Heart left ventricle (tissue), 16 donors: Measurements from ENCODE around the gene IRX2. TPM values are rescaled to one million over a fixed set of nuclear protein-coding genes. Genes with fewer than 3 reads are reported as not detected.

Experiments
- ATAC-seq, 4 donors: fragments of 200-7000 bp; cut with Tn5 transposase; one replicate each; pipeline ENCODE4 v1.9.1; 2020 to 2022; ENCODE audit warnings: moderate library complexity in 4 of 4, mild to moderate bottlenecking in 3 of 4, moderate number of reproducible peaks in 1 of 4
- DNase-seq, 5 donors: peaks; one replicate each; pipeline ENCODE4 v3.0.0-alpha.2; 2020
- H3K27ac ChIP-seq, 12 donors: fragments of 200-600 bp; sonication (generic) in 4 of 12; one replicate each; pipeline versions ENCODE4 v1.5.0 to v1.8.0; 2016 to 2022; ENCODE audit warnings: mild to moderate bottlenecking in 2 of 12
- H3K27me3 ChIP-seq, 9 donors: fragments of 200-600 bp; sonication (generic) in 2 of 9; one replicate each; pipeline versions ENCODE4 v1.5.1 to v1.8.0; 2016 to 2022; ENCODE audit warnings: mild to moderate bottlenecking in 3 of 9
- H3K36me3 ChIP-seq, 9 donors: fragments of 200-600 bp; sonication (generic) in 2 of 9; one replicate each; pipeline versions ENCODE4 v1.5.0 to v1.8.0; 2018 to 2022; ENCODE audit warnings: mild to moderate bottlenecking in 2 of 9
- H3K4me1 ChIP-seq, 12 donors: fragments of 200-600 bp; sonication (generic) in 4 of 12; one replicate each; pipeline versions ENCODE4 v1.5.0 to v1.8.0; 2016 to 2022; ENCODE audit warnings: mild to moderate bottlenecking in 3 of 12
- H3K4me3 ChIP-seq, 12 donors: fragments of 200-600 bp; sonication (generic) in 4 of 12; one replicate each; pipeline versions ENCODE4 v1.5.0 to v1.8.0; 2017 to 2022; ENCODE audit warnings: mild to moderate bottlenecking in 9 of 12, moderate library complexity in 4 of 12
- H3K9me3 ChIP-seq, 12 donors: fragments of 200-600 bp; sonication (generic) in 4 of 12; one replicate each; pipeline versions ENCODE4 v1.5.0 to v1.8.0; 2016 to 2022; ENCODE audit warnings: mild to moderate bottlenecking in 1 of 12
- CTCF ChIP-seq, 12 donors: fragments of 200-600 bp; sonication (generic) in 4 of 12; IDR thresholded peaks; one replicate each; pipeline versions ENCODE4 v1.5.0 to v1.8.0; 2018 to 2022; ENCODE audit warnings: antibody characterized with exemption in 12 of 12, mild to moderate bottlenecking in 5 of 12
- POLR2A ChIP-seq, 2 donors: fragments of 450-650 bp; IDR thresholded peaks; one replicate each; pipeline ENCODE4 v1.6.1; 2017; ENCODE audit warnings: antibody characterized with exemption in 2 of 2, mild to moderate bottlenecking in 2 of 2, moderate library complexity in 2 of 2
- WGBS, 4 donors: extraction: QIAGEN DNeasy Blood & Tissue Kit in 2 of 4; methylation state at CpG; one replicate each; pipeline versions ENCODE4 v1.1.5 to v1.1.7; 2013 to 2018; 5-methylcytosine and 5-hydroxymethylcytosine counted together
- intact Hi-C, 10 donors: fragments of 100-400 bp; cut with DNase I; formaldehyde crosslinking; loops; one replicate each; pipeline versions ENCODE4 v1.11.1 to v1.14.2; 2022
- polyA plus RNA-seq, 2 donors: library from polyadenylated mRNA; stranded (reverse); fragments of 200-250 nt; gene quantifications; one replicate each; pipeline ENCODE4 v1.2.3, GENCODE V29; 2013
- total RNA-seq, 9 donors: library from RNA; depleted of rRNA in 2 of 9; stranded (reverse); fragments of >200 nt in 2 of 9; fragmentation: NEBNext Ultra II Directional in 3 of 9; extraction: Animal tissue kit (Norgen Biotek cat#: 25700) in 3 of 9; gene quantifications; one replicate each; pipeline versions ENCODE4 v1.1.0 to v1.2.4, GENCODE V29; 2016 to 2023
- donor health status: ischemic (EF 13 %, LVEDD 7.1; RV severe dilation, severe dysfunction).
- donor health status: healthy with polysubstance abuse.
- donor health status: DM: no; HTN: yes; CAD: no.
- donor health status: DM: no; HTN: no; CAD: no.
- donor health status: ischemic (EF 25% LVEDD 6.9; RV normal size, moderate dysfunction).
- donor health status: ischemic (EF 25% LVEDD 5.7; RV mildly dilated, moderate dysfunction).
- donor health status: healthy.
- donor health status: DM: yes; HTN: yes; CAD: no.
- donor health status: ischemic (EF 35%, LVEDD 5.7; RV mildly dilated, moderate dysfunction).
- donor health status: nonischemic (EF 11% LVEDD 7.7; RV severe dilation, severe dysfunction).
- donor health status: DM: yes; HTN: yes; CAD: no.
- donor health status: PGD.
- donor health status: ischemic (EF 29% LVEDD 5.4; RV normal size, mild dysfunction).
- donor health status: nonischemic (EF 23%, LVEDD 6.1; RV moderate dilation, normal function).

The IRX2 gene
- total and polyA plus RNA-seq, 11 donors = 0.17 to 3.7 (median 0.86) TPM

GRCh38 chr5:2747363-2748162, 3.9 kb downstream of the IRX2 start:
- H3K27me3 ChIP-seq = peaks cover 32 to 95% (median 81%) of the 10 kb centered on the region in 9 donors
- TF ChIP-seq POLR2A (IDR thresholded peaks at IDR 0.05) = no peak
- ATAC-seq (no peak), DNase-seq (no peak)
- intact Hi-C loops = no loop called here
- H3K4me1 ChIP-seq = peaks cover 0 to 38% (median 5%) of the 10 kb centered on the region in 12 donors
- H3K4me3 ChIP-seq = no peak overlapping the region
- no peaks in the 10 kb centered on the region for H3K9me3 ChIP-seq
- H3K36me3 ChIP-seq = no peaks in the 10 kb centered on the region
- H3K27ac ChIP-seq = no peak overlapping the region
- 26 to 33% (median 31%) methylated on average over 20 to 26 of the region's 26 CpGs for WGBS, 4 donors

GRCh38 chr5:2746561-2747032, 4.9 kb downstream of the IRX2 start:
- 26 to 36% (median 32%) methylated on average over 3 of the region's 3 CpGs for WGBS, 4 donors
- TF ChIP-seq POLR2A (IDR thresholded peaks at IDR 0.05) (no peak), CTCF (IDR thresholded peaks at IDR 0.05) (no peak)
- Histone ChIP-seq H3K4me3 (no peak overlapping the region), H3K36me3 (no peaks in the 10 kb centered on the region), H3K9me3 (no peaks in the 10 kb centered on the region), H3K27ac (no peak overlapping the region), H3K27me3 (peaks cover 29 to 95% (median 80%) of the 10 kb centered on the region in 9 donors), H3K4me1 (peaks cover 0 to 29% (median 3%) of the 10 kb centered on the region in 12 donors)
- DNase-seq (no peak), ATAC-seq (no peak)
- intact Hi-C loops = no loop called here

GRCh38 chr5:2744485-2744884, 7.0 kb downstream of the IRX2 start:
- Histone ChIP-seq H3K4me3 (no peak overlapping the region), H3K9me3 (no peaks in the 10 kb centered on the region), H3K36me3 (no peaks in the 10 kb centered on the region), H3K27me3 (peaks cover 32 to 98% (median 88%) of the 10 kb centered on the region in 9 donors), H3K4me1 (peaks cover 0 to 24% (median 0%) of the 10 kb centered on the region in 12 donors), H3K27ac (no peak overlapping the region)
- no peak for TF ChIP-seq CTCF (IDR thresholded peaks at IDR 0.05)
- TF ChIP-seq POLR2A (IDR thresholded peaks at IDR 0.05) = no peak
- 33 to 51% (median 41%) methylated on average over 2 of the region's 2 CpGs for WGBS, 4 donors
- intact Hi-C loops = loop anchor here in 1 of 10 donors (5.0 kb wide), 1 partner anchor 493 kb away; no protein-coding TSS in a partner anchor
- DNase-seq (no peak), ATAC-seq (no peak)

GRCh38 chr5:2742921-2743679, 8.4 kb downstream of the IRX2 start:
- intact Hi-C loops = loop anchor here in 1 of 10 donors (5.0 kb wide), 1 partner anchor 494 kb away; no protein-coding TSS in a partner anchor
- Histone ChIP-seq H3K27me3 (peaks cover 32 to 98% (median 86%) of the 10 kb centered on the region in 9 donors), H3K27ac (no peak overlapping the region), H3K4me3 (no peak overlapping the region), H3K36me3 (no peaks in the 10 kb centered on the region), H3K9me3 (no peaks in the 10 kb centered on the region), H3K4me1 (peaks cover 0 to 23% (median 2%) of the 10 kb centered on the region in 12 donors)
- 27 to 32% (median 31%) methylated on average over 35 to 55 of the region's 55 CpGs for WGBS, 4 donors
- TF ChIP-seq POLR2A (IDR thresholded peaks at IDR 0.05) (no peak), CTCF (IDR thresholded peaks at IDR 0.05) (no peak)
- DNase-seq (no peak), ATAC-seq (no peak)
